GM12874 (cell line): ENCODE measurements around the gene HOXA10.

Experiments
- TF ChIP-seq, protein P1 (sequence below): IDR thresholded peaks from 2 replicates; pipeline ENCODE4 v1.5.1; 2011; ENCODE audit warnings: low read depth, mild to moderate bottlenecking, control low read depth, low read length, moderate library complexity; ENCODE audit not compliant: insufficient read depth

Gene HOXA10

DNA sequence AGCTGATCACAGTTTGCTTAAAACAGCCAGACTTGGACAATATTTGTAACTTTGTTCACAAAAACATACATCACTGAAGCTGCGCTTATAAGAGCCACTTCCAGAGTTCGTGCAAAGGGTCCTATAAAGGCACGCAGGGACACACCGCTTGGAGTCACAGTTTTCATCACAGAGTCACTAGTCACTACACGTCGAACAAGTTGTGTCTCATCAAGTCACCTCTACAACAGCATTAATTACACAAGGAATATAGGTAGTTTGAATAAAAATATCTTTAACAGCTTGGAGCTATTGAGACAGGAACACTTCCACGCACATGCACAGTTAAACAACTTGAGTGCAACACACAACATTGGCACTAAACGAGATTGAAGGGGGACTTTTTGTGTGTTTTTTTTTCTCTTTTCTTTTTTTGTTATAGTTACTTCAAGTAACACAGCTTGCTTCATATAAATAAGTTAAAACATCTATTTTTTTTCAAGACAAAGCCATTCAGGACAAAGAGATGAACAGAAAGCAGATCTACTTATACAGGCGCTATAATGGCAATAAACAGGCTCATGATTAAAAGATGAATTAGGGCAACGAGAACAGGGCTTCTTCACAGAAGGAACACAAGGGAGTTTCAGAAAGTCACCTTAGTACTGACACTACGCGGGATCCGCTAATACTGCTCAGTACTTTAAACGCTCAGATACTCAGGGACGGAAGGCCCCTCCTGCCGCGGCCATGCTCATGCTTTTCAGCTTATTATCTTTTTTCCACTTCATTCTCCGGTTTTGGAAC, 32.8 kb downstream of the HOXA10 start:
- TF ChIP-seq, protein P1, sequence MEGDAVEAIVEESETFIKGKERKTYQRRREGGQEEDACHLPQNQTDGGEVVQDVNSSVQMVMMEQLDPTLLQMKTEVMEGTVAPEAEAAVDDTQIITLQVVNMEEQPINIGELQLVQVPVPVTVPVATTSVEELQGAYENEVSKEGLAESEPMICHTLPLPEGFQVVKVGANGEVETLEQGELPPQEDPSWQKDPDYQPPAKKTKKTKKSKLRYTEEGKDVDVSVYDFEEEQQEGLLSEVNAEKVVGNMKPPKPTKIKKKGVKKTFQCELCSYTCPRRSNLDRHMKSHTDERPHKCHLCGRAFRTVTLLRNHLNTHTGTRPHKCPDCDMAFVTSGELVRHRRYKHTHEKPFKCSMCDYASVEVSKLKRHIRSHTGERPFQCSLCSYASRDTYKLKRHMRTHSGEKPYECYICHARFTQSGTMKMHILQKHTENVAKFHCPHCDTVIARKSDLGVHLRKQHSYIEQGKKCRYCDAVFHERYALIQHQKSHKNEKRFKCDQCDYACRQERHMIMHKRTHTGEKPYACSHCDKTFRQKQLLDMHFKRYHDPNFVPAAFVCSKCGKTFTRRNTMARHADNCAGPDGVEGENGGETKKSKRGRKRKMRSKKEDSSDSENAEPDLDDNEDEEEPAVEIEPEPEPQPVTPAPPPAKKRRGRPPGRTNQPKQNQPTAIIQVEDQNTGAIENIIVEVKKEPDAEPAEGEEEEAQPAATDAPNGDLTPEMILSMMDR: no peak

DNA sequence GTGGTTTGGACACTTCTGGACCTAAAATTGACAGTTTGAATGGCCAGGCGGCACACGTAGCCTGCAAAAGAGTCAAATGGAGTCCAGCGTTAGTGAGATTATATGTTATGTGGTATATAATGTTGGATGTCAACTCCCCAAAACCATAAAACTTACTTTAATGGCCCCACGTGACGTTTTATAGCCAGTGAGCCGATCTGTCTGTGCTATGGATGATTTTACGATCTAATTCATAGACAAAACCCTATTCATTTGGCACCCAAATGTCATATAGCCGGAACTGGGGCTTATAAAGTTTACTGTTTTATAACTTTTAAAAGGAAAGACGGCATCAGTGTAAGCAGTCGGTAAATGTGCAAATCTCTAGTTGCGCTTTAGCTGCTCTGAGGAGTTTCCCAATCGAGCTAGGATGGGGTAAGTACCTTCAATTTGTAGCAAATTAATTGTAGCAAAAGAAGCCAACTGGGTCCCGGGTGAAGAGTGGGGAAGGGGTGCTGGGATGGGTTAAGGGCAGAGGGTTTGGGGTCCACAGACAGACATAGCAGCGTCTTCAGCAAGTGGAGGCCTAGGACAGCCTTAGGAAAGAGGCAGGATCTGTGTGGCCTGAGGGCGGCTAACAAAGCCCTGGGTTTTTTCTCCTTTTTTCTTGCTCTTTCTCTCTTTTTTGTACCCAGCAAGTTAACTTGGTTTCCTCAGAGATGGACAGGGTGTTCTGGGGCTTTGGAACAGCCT, 33.8 kb downstream of the HOXA10 start:
- TF ChIP-seq, protein P1: no peak

DNA sequence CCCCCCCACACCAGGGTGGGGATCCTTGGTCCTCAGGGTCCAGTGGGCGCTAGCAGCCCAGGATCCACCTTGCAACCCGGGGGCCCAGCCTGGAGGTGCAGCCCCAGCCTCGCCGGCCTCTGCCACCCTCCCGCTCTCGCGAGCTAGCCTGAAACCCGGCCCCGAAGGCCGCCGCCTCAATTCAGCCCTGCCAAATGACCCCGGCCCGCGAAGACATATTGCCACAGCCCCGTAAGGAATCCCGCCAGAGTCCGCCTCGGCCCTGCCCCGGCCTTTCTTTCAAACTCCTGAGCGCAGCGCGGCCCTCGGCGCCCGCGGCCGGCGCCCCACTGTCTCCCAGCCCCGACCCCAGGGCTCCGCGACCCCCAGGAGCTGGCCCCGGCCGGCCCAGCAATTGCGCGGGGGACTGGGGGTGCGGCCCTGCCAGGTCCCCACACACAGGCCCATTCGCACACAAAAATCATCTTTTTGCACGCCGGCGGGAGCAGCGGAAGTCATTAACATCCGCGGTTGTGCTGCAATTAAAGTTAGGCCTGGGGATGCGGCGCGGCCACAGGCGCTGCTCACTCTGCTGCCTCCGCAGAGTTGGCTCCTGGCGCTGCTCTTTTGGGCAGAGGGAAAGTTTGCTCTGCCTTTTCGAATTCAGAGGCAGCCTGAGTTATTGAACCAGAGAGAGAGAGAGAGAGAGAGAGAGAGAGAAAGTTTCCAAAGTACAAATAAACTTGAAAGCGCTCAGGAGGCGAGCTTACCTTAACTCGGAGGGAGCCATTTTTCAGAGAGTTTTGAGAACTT, 34.6 kb downstream of the HOXA10 start:
- TF ChIP-seq, protein P1: no peak

DNA sequence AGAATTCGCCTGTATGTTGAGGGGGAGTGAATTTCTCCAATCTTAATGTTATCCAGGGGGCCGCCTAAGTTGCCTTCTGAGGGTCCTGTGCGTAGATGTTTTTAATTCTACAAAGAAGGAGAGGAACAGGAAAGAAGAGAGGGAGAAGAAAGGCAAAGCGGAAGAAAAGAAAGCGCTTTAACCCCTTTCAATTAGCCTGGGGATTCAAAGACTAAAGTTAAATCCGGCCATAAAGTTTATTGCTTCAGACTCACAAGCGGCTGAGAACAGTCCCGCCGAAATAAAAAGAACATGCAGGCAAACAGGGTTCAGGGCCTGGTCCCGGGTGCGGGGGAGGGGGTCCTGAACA, 35.2 kb downstream of the HOXA10 start:
- TF ChIP-seq, protein P1: no peak

DNA sequence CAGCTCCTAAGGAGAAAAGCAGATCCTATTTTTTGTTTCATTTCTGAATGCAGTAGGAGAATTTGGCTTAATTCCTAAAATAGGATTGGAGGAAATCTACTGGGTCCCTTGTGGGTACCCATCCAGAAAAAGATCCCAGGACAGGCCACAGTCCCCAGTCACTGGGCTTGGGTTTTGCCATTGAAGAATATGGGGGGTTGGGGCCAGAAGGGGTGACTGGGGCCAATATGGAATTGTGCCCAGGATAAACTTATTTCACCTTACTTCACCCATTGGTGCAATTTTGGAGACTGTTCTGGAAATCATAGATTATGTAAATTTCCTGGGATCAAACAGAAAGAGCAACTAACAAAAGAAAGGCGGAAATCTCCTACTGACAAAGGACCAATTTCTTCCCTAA, 35.6 kb downstream of the HOXA10 start:
- TF ChIP-seq, protein P1: no peak

DNA sequence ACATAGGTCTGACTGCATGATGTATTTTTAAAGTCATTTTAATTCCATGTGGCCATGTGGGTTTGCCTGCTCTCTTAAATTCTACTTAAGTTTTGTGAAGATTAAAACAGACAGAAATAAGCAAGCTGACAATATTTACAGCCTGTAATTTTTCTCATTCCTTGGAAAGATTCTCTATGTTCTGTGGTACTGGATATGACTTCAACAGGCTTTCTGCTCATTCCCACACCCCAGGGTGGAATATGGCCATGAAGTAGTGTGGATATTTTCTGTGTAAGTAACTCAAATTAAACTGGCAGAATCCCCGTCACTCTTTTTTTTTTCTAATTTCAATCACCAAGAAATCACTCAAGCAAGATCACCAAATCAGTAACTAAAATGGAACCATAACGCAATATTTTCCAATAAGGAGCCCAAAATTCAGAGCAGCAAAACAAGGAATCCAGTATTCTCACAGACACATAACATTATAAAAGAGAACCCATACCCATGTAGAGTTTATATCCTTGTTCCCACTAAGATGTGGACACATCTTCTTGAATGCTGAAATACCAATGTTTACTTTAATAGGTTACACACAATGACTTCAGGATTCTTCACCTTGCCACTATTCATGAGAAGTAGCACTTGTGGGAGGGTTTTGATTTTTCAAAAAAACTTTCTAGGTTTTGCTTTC, 36.3 kb downstream of the HOXA10 start:
- TF ChIP-seq, protein P1: no peak
